GM20431 (cell line): ENCODE data around the gene DOK4.

Source experiments
- in situ Hi-C: fragments of 300-500 bp; cut with MseI, MboI; formaldehyde crosslinking; loops from one replicate; pipeline ENCODE4 v1.15.0; 2020; ENCODE audit warnings: low sequenced_read_pairs; ENCODE audit not compliant: unreplicated experiment

Gene DOK4

DNA sequence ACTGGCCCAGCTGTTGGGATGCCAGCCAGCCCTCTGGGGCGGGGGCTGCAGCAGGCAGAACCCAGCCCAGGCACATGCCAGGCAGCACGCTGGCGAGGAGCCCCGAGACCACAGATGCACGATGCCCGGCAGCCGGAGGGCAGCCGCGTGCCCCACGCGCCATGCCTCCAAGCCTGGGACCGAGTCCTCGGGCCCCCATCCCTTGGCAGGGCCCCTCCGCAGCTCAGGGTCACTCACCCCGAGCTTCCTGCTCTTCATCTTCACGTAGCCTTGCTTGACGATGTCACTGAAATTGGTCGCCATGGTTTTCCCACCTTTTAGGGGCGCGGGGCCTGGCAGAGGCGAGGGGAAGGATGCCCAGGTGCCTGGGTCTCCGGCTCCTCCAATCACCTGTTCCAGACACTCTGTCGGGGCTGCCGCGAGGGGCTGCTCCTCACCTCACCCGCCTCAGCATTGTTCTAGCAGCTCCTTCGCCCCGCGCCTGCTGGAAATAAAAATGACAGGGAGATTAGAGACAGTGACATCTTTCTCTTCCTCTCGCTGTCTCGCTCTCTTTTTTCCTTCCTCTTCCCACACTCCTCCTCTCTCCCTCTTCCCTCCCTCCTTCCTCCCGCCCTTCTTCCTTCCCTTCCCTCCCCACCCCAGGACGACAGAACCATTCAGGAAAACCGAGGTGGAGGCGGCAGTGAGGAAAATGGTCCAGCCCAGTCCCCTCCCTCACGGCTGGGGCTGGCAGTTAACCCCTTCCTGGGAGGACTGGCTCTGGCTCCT is 6.9 kb downstream of the DOK4 start:
- in situ Hi-C loops, result no loop called here

DNA sequence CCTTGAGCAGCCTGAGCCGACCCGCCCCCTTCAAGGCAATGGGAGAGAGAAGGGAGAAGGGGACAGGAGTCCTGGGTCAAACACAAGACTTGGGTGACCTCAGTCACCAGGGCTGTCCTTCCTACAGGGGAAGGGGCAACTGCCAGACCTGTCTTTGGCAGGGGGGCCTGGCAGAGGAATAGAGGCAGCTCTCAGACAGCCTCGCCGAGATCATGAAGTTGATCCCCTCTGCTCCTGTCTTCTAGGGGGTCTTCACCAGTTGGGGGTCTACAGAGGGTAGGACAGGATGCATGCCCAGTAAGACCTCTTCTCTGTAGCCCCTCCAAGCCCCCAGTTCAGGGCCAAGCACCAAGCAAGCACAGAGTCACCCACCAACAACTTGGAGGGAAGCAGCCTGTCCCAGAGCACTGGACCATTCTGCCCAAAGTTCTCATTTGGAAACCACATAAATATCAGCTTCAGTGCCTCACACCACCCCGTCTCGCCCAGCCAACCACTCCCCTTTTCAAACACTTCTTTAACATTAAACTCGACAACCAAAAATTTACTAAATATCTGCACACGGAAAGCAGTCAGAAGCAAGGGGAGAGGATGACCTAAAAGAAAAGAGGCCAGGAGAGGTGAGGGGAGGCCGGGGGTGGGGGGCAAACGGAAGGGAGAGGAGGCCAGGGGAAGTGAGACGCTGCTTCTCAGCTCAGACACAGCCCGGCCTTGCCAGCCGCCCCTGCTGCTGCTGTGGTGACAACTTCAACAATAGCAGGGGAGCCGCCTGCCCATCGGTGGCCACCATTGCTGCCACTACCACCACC is 7.7 kb downstream of the DOK4 start:
- in situ Hi-C loops, result no loop called here

DNA sequence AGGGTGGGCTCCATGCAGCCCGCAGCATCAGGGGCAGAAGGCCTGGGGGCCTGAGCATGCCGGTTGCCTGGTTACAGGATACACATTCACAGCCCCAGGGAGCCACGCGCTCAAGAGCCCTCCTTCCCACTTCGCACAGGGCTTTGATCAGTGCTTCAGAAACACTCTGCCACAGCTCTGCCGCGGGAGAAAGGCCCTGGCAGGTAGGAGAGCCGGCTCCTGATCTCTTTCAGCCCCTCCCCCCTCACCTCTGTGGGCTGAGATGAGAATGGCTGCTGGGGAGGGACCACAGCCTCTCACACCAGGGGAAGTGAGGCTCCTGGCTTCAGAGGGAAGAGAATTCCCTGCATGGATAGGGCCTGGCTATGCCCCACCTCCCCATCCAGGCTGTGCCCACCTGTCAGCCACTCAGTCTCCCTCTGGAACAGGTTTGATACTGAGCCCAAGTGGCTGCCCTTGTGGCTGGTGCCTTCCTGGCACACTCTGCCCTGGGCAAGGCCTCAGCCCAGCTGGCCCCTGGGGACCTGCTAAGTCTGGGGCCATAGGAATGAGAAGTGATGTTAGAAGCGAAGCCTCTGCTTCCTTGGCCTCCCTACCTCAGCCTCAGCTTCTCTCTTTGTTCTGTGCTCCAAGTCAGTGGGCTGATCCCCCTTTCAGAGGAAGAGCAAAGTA is 8.6 kb downstream of the DOK4 start:
- in situ Hi-C loops, result no loop called here

DNA sequence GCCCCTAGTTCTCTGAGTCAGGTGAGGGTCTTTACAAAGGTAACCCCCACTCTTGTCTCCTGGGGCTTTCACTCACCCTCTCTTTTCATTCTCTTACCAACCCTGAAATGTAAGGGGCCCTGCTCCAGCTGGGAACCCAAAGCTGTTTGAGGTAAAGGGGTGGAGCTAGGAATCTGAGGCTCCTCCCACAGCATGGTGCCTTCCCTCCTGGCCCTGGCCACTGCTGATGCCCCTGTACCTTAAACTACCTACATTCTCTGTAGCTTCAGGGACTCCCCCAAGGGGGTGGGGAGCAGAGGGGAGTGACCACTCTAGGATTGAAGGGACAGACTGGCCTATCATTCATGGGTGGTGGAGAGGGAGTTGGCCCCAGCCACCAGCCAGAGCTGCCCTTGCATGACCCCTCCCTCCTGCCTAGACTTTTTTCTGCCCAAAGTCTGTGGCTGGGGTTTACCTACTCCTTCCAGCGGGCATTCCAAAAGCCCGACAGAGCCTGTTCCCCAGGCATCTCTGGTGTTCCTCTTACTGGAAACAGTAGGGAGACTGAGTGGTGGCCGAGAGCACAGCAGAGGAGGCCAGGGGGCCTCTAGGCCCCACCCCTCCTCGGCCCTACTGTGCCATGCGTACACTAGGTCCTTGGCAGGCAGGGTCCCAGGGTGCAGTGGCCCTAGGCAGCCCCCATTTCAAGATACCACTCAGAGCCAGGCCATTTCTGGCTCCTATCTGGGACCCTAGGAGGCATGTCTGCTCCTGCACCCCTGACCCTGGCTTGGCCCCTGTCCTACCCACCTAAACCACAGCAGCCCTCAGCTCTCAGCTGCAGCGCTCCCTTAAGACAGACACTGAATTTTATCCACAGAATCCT is 9.5 kb downstream of the DOK4 start:
- in situ Hi-C loops, result no loop called here

DNA sequence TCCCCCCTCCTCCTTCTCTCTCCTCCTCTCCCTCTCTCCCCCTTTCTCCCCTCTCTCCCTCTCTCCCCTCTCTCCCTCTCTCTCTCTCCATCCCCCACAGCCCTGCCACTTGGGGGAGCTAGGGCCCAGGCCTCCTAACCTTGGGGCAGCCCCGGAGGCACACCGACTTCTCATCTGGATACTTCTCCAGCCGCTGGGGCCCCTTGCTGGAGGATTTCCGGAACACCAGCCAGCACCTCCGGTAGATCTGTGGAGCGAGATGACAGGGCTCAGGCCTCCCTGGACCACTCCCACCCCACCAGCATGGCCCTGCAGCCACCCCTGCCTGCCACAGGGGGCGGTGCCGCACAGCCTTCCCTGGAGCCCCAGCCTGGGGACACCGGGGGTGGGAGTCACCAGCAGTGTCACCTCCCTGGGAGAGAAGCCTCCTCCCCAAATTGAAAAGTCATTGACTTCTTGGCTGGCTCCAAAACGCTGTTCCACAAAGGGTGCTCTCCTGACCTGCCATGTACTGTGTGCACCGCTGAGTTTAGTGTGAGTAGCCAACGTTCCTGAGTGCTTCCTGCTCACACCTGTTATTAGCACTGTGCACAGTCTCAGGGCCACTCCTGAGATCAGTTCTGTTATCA is 10.5 kb downstream of the DOK4 start:
- in situ Hi-C loops, result no loop called here

DNA sequence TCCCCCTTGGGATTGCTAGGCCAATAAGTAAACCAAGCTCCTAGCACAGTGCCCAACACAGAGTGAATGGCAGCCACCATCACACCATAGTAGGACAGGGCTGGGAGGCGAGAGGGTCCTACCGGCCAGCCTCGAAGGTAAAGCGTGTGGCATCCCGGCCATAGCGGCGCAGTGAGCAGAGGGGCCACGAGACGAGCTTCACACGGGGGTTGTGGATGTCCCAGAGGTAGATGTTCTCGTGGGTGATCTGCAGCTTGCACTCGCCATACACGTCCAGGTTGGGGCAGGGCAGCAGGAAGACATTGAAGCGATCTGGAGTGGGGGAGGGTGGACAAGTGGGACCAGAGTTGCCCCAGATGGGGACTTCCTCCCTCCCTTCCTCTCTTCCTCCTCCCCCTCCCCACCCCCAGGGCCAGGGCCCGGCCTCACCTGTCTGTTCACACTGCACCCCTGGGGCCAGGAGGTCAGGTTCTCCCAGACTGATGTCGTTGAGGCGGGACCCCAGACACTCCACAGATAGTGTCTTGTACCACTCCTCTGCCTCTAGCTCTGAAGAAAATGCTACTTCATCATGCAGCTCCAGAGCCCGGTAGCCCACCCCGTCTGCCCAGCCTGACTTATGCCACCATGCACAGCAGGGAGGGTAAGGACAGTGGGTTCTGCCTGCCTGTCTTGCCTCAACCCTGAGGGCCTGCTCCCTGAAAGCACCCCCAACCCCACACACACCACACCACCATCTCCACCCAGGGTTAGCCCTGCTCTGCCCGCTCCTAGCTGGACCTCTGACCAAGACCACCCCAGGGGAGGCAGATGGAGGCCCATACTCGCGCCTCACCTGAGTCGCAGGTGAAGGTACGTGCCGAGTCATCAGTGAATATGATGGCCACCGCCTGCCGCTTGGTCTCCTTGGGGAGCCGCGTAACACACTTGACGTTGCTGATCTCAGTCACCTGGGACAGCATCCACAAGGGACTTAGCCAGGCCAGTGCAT is 11.3 kb downstream of the DOK4 start:
- in situ Hi-C loops, result no loop called here

DNA sequence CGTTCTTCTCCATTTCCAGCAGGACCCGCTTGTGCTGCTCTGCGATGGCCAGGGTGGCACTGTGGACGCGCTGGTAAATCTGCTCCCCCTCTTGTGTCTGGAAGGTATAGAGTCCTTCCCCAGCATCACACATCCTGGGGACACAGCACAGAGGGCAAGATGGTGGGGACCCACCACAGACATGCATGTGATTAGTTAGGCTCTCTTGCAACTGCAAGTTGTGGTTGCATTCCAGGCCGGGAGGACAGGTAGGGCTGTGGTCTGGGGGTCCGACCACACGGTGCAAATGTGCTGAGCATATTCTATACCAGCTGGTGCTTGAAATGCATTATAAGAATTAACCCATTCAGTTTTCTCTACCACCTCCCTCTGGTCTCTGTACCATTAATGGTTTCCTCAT is 12.4 kb downstream of the DOK4 start:
- in situ Hi-C loops, result no loop called here

DNA sequence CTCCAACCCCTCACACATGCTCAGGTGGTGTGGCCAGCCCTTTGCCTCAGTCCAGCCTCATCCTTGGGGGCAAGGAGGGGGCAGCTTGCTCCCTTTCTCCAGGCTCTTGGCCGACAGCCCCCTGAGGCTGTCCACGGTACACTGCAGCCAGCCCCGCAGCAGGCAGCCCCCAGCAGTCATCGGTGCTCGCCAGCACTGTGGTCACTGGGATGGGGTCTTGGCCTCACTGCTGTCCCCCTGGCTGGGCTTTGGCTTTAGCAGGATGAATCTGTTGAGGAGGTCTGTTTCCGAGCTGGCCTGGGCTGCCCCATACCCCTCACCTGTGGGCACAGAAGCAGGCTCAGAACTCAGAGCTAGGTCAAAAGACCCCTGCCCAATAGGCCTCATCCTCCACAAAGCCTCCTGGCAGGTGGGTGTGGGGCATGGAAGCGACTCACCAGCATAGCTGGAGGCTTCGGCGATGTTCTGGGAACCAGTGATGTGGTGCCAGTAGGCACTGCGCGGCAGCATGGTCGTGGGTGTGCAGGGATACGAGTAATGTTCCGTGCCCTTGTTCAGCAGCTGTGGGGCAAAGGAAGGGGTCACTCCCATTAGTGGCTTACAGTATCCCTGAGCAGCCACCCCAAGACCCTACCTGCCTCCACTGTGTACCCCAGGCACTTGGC is 13.0 kb downstream of the DOK4 start:
- in situ Hi-C loops, result no loop called here

DNA sequence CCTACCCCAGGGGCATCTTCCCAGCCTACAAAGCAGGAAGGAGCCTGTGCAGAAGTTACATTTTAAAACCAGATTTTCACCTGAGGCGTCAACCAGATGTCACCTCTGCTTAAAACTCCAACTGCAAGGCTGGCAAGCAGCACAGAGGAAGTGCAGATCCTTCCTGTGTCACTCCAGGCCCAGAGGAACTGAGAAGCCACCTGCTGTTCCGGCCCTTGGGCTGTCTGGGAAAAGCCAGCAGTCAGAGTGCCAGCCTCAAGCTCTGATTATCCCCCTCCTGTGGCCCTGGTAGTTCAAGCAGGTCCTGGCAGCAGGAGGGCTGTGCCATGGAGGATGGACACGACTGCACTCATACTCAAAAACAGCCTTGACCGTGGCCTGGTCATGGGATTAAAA is 13.6 kb downstream of the DOK4 start:
- in situ Hi-C loops, result no loop called here

DNA sequence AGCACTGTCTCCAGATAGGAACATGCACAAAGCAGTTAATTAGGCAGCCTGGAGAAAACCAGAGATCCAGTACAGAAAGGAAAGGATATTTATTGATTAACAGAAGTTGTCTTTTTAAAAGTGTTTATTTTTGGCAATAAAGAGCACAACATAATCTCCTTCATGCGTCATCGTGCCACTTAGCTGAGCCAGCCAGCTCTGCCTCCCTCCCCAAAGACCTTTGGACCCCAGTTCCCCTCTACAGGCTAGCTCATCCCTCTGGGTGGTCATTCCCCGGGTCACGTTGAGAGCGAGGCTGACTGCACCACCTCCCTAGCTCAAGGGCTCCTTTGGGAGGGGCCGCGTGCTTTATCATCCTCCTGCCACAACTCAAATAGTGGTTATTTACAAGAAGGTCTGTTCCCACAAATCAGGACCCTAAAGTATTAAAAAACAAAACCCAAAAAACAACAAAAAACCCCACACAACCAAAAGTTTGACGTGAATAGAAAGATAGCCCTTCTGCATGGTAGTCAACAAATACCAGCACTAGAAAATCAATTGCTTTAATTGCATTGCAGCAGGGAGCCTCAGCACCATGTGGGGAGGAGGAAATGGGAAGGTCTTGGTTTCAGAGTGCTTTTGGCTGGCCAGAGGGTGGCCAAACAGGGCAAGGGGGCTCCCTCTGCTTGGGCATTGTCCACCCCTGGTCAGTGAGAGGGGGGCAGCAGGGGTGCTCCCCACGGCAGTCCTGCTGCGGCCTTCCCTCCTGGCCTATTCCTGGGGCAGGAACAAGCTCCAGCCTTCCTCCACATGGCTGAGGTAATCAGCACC is 14.2 kb downstream of the DOK4 start:
- in situ Hi-C loops, result no loop called here

DNA sequence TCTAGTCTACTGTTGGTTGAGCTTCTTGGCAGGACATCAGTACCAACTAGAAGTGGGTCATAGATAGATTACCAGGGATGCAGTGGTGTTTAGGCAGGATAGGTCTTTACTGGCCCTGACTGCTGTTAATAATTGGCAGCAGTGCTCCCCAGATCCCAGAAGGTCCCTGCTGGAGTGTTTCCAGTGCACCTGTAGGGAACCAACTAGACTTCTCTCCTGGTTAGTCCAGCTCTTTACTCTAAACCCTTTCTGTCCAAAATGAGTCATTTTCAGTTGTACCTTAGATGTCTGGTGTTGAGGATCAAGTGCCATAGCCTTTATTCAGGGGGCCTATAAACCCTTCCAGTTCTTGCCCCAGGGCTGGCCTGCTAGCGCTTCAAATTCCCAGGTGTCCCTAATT is 15.1 kb downstream of the DOK4 start:
- in situ Hi-C loops, result no loop called here

DNA sequence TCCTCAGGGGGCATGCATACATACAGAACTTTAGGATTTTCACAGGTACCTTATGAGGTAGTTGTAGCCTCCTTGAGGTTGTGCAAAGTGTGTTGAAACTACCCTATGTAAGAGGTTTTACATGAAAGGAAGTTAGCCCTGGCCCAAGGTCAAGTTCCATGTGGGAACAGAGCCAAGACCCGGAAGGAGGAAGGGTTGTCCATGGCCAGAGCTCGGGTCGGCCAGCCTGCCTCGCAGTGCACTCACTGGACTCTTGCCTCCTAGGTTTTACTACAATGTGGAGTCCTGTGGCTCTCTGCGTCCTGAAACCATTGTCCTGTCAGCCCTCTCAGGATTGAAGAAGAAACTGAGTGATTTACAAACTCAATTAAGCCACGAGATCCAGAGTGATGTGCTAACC is 15.6 kb downstream of the DOK4 start:
- in situ Hi-C loops, result no loop called here

DNA sequence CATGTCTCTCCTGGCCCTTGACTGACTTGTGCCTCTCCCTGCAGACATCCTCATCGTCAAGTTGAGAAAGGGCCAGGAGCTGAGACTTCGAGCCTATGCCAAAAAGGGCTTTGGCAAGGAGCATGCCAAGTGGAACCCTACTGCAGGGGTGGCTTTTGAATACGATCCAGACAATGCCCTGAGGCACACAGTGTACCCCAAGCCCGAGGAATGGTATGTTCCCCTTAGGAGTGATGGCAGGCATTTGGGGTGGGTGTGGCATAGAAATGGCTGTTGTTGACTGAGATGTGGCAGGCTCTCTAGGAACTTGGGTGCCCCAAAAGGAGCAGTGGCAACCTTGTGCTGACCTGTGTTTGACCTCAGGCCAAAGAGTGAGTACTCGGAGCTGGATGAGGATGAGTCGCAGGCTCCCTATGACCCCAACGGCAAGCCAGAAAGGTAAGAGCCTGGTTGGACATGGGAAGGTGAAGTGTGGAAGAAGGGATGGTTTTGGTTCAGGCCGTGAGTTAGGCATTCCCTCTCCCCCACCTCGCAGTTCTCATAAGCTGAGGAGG is 16.3 kb downstream of the DOK4 start:
- in situ Hi-C loops, result no loop called here

DNA sequence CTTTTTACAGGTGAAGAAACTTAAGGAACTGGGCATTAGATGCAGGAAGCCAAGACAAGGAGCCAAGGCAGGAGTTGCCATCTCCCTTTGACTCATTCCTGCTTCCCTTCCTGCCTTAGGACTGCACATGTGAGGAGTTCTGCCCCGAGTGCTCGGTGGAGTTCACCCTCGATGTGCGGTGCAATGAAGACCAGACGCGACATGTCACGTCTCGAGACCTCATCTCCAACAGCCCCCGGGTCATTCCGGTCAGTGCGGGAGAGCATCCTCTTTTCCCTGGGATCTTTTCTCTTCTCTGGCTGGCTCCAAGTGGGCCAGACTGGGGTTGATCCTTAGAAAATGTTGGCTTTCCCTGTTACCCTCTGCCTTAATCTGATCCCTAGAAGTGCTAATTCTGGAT is 17.2 kb downstream of the DOK4 start:
- in situ Hi-C loops, result no loop called here

DNA sequence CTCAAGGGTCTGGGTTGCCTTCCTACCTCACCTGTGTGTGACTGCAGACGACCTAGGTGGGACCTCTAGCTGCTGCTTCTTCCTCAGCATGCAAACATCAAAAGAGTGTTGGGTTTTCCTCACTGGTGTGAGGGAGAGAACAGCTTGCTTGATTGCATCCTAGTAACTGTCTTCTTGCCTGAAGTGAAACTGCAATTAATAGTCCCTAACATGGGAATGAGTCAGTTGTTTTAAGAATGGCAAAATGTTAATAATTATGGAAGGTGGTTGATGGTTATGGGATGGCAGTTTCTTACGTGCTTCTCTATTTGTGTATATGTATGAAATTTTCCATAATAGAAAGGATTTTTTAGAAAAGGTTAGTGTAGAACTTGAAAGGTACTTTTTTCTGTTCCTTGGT is 17.9 kb downstream of the DOK4 start:
- in situ Hi-C loops, result no loop called here

DNA sequence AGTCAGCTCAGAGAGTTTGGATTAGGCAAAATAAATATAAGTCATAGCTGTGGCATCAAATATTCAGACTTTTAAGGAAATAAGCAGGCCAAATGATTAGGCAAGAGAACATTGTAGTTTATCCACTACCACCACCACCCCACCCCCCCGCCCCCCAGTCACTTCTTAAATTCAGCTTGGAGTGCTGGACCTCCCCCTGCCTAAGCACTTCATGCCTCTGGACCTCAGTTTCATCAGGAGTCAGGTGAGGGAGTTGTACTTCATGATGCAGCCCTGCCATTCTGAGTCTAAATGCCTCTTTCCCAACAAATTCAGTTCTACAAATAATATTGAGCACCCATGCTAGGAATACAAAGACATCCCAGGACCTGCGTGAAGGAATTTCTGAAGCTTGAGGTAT is 21.8 kb downstream of the DOK4 start:
- in situ Hi-C loops, result no loop called here

DNA sequence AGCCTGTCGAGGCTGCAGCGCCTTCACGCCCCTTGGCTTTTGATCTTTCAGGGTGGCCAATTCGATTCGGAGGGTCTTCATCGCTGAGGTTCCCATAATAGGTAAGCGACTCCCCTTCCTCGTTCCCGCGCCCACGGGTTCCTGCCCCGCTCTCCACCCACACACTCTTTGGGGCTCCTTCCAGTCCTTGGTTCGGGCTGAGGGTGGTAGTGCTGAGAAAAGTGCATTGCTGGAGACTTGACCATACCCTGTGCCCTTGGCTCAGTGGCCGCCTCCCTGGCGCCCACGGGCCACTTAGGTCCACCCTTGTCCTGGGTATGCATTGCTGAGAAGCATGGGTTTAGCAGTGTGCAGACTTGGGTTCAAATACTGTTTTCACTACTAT is 23.3 kb downstream of the DOK4 start:
- in situ Hi-C loops, result no loop called here
